ENCODE results near the gene LRRN4CL. TPM values are rescaled to one million over a fixed set of nuclear protein-coding genes. Genes with fewer than 3 reads are reported as not detected.

Gene LRRN4CL
- total RNA-seq, 4 donors from 2014 or later, result 3.7 to 6.4 (median 5.9) TPM

- no peak for TF ChIP-seq CTCF (IDR thresholded peaks at IDR 0.05 in 4 of 5, conservative IDR thresholded peaks at IDR 0.05 in 1 of 5)
- no peak for TF ChIP-seq POLR2A (IDR thresholded peaks at IDR 0.05)
- no peak for ATAC-seq
- in situ Hi-C loops (cut with MboI; ENCODE audit: low sequenced_read_pairs in 4 of 4) (no loop called here), intact Hi-C loops (cut with DNase I; ENCODE audit: low total_unique reads) (loop anchor here (10.0 kb wide), 1 partner anchor 135 kb away; the partner anchor contains the start of gene TMEM179B)
- Histone ChIP-seq H3K9me3 (no peaks in the 10 kb centered on the region), H3K36me3 (peaks cover 0 to 24% of the 10 kb centered on the region in 2 donors), H3K4me1 (peaks cover 34 to 38% of the 10 kb centered on the region in 2 donors), H3K4me3 (no peak overlapping the region), H3K27me3 (no peaks in the 10 kb centered on the region), H3K27ac (no peak overlapping the region)
- no peak for DNase-seq
These were observed 39.8 kb downstream of the LRRN4CL start for GRCh38 chr11:62649486-62649885.

GRCh38 chr11:62648967-62649364 lies 40.4 kb downstream of the LRRN4CL start:
- H3K27me3 ChIP-seq, result no peaks in the 10 kb centered on the region
- ATAC-seq, result no peak
- TF ChIP-seq CTCF (IDR thresholded peaks at IDR 0.05 in 4 of 5, conservative IDR thresholded peaks at IDR 0.05 in 1 of 5) (no peak), POLR2A (IDR thresholded peaks at IDR 0.05) (no peak)
- no peak for DNase-seq
- intact Hi-C loops (cut with DNase I; ENCODE audit: low total_unique reads) (loop anchor here (10.0 kb wide), 1 partner anchor 136 kb away; the partner anchor contains the start of gene TMEM179B), in situ Hi-C loops (cut with MboI; ENCODE audit: low sequenced_read_pairs in 4 of 4) (no loop called here)
- peaks cover 37 to 42% of the 10 kb centered on the region in 2 donors for H3K4me1 ChIP-seq
- peaks cover 0 to 29% of the 10 kb centered on the region in 2 donors for H3K36me3 ChIP-seq
- H3K27ac ChIP-seq, result no peak overlapping the region
- H3K4me3 ChIP-seq, result no peak overlapping the region
- no peaks in the 10 kb centered on the region for H3K9me3 ChIP-seq

GRCh38 chr11:62648185-62648966 lies 41.0 kb downstream of the LRRN4CL start:
- DNase-seq, result no peak
- TF ChIP-seq POLR2A (IDR thresholded peaks at IDR 0.05) (no peak), CTCF (IDR thresholded peaks at IDR 0.05 in 4 of 5, conservative IDR thresholded peaks at IDR 0.05 in 1 of 5) (no peak)
- no peak overlapping the region for H3K4me3 ChIP-seq

GRCh38 chr11:62647609-62648005 lies 41.7 kb downstream of the LRRN4CL start:
- ATAC-seq (no peak), DNase-seq (no peak)
- in situ Hi-C loops (cut with MboI; ENCODE audit: low sequenced_read_pairs in 4 of 4) (no loop called here), intact Hi-C loops (cut with DNase I; ENCODE audit: low total_unique reads) (loop anchor here (2.0 to 10.0 kb wide), 2 partner anchors 17 to 137 kb away; partner anchors contain the start of genes C11orf98, CSKMT and TMEM179B)
- peaks cover 41 to 43% of the 10 kb centered on the region in 2 donors for H3K4me1 ChIP-seq
- H3K4me3 ChIP-seq, result no peak overlapping the region
- H3K27me3 ChIP-seq, result no peaks in the 10 kb centered on the region
- no peak for TF ChIP-seq POLR2A (IDR thresholded peaks at IDR 0.05)
- no peak for TF ChIP-seq CTCF (IDR thresholded peaks at IDR 0.05 in 4 of 5, conservative IDR thresholded peaks at IDR 0.05 in 1 of 5)
- peaks cover 0 to 43% of the 10 kb centered on the region in 2 donors for H3K36me3 ChIP-seq
- H3K9me3 ChIP-seq, result no peaks in the 10 kb centered on the region
- no peak overlapping the region for H3K27ac ChIP-seq

More at GRCh38 chr11:62648185-62648966, 41.0 kb downstream of the LRRN4CL start:
- intact Hi-C loops (cut with DNase I; ENCODE audit: low total_unique reads), result loop anchor here (10.0 kb wide), 1 partner anchor 136 kb away; the partner anchor contains the start of gene TMEM179B
- Histone ChIP-seq H3K27ac (no peak overlapping the region), H3K4me1 (peaks cover 42 to 43% of the 10 kb centered on the region in 2 donors), H3K27me3 (no peaks in the 10 kb centered on the region), H3K9me3 (no peaks in the 10 kb centered on the region), H3K36me3 (peaks cover 0 to 35% of the 10 kb centered on the region in 2 donors)
- in situ Hi-C loops (cut with MboI; ENCODE audit: low sequenced_read_pairs in 4 of 4), result no loop called here
- ATAC-seq, result no peak

Measured in gastrocnemius medialis (tissue), 4 donors.